HFFc6 (cell line): ENCODE measurements around the gene TSPAN9. TPM values are rescaled to one million over a fixed set of nuclear protein-coding genes. Genes with fewer than 3 reads are reported as not detected.

Source experiments
- DNase-seq: peaks from one replicate; pipeline ENCODE4 v3.0.0-alpha.2; 2018
- H3K27ac Mint-ChIP-seq: 2 replicates; pipeline ENCODE4 v1.8.0; 2020; ENCODE audit warnings: mild to moderate bottlenecking, mixed read lengths
- H3K27me3 Mint-ChIP-seq: 2 replicates; pipeline ENCODE4 v1.8.0; 2021; ENCODE audit warnings: mild to moderate bottlenecking, moderate library complexity, mixed read lengths; ENCODE audit not compliant: insufficient read depth
- H3K36me3 Mint-ChIP-seq: 2 replicates; pipeline ENCODE4 v1.8.0; 2021; ENCODE audit warnings: low read depth, mixed read lengths
- H3K4me1 Mint-ChIP-seq: 2 replicates; pipeline ENCODE4 v1.8.0; 2020; ENCODE audit warnings: low read depth, mixed read lengths
- H3K4me3 Mint-ChIP-seq: 2 replicates; pipeline ENCODE4 v1.8.0; 2020; ENCODE audit warnings: mild to moderate bottlenecking, moderate library complexity, mixed read lengths
- H3K9me3 Mint-ChIP-seq: 2 replicates; pipeline ENCODE4 v1.8.0; 2020; ENCODE audit warnings: mild to moderate bottlenecking, mixed read lengths
- CTCF ChIP-seq: fragments of 200-600 bp; sonication (generic); IDR thresholded peaks from 2 replicates; pipeline ENCODE4 v1.5.0; 2021; ENCODE audit warnings: antibody characterized with exemption, mild to moderate bottlenecking
- total RNA-seq, 6 experiments: library from RNA; stranded (reverse); fragmentation: NEBNext Ultra II Directional; extraction: Animal tissue kit (Norgen Biotek cat#: 25700); gene quantifications; 2 replicates in 1 of 6; 3 replicates in 5 of 6; pipeline ENCODE4 v1.2.3, GENCODE V29; 2021

TSPAN9 gene
- total RNA-seq, 6 experiments from 2014 or later = 18.1 to 35.8 (median 22.7) TPM

DNA sequence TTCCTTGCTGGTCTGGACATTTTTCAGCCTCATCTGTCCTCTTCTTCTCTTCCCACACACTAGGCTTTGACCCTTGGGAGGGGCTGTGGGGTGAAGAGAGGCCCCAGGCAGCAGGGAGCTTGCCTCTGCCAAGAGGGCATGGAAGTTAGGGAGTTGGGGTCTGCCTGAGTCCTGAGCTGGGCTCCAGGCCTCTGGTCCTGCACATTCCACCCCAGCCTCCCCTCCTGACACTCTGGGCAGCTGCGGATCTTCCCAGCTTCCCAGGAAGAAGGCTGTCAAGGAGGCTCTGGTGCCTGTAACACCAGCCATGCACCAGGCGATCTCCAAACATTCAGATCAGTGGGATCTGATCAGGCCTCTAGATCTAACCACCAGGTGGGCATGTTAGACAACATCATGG lies 244.7 kb downstream of the TSPAN9 start:
- Mint-ChIP-seq H3K9me3 (no peaks in the 10 kb centered on the region), H3K27me3 (peaks cover 63% of the 10 kb centered on the region), H3K4me1 (no peaks in the 10 kb centered on the region), H3K27ac (no peak overlapping the region), H3K4me3 (no peak overlapping the region), H3K36me3 (no peaks in the 10 kb centered on the region)
- no peak for TF ChIP-seq CTCF
- no peak for DNase-seq

DNA sequence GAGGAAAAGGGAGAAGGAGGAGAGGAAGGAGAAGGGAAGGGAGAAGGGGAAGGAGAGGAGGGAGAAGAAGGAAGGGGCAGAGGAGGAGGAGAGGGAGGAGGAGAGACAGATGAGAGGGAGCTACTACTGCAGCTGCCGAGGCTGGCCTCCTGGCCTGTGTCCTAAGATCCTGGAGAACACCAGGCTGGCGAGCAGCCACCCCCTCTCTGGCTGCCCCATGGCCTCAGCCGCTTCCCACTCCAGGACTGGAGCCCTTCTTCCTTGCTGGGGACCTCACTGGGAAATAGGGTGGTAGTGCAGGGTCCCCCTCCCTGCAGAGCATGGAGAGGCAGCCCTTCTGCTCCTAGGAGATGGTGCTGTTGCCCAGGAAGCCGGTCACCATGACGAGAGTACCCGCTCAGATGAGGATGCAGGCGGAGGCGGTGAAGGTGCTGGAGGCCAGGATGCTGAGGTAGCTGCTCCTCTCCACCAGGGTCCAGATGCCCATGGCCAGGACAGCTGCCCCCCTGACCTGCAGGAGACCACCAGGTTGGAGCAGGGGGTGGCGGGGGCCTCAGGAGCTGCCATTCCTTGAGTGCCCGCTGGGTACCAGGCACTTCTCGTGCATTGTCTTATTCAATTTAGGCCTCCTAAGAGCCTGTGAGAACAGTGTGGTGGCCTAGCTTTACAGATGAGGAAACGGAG lies 246.0 kb downstream of the TSPAN9 start:
- TF ChIP-seq CTCF = no peak
- H3K27ac Mint-ChIP-seq = no peak overlapping the region
- no peaks in the 10 kb centered on the region for H3K4me1 Mint-ChIP-seq
- H3K27me3 Mint-ChIP-seq = peaks cover 57% of the 10 kb centered on the region
- no peaks in the 10 kb centered on the region for H3K36me3 Mint-ChIP-seq
- H3K9me3 Mint-ChIP-seq = no peaks in the 10 kb centered on the region
- DNase-seq = no peak
- H3K4me3 Mint-ChIP-seq = no peak overlapping the region

DNA sequence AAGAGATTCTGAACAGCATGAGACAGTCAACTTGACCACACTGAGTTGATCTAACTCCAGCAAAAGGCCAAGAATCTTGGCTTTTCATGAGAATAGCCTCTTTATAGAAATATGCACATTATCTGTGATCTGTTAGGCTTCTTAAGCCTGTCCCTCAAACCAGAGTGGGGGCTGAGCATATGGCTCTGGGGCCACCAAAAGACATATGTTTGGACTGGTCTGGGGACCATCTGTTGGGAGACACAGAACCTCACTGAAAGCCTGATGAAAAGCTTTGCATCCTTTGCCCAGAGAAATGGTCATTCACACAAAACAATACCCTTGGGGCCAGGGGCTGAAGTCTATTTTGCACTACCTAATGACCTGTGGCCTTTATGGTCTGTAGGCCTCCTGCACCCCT lies 248.6 kb downstream of the TSPAN9 start:
- Mint-ChIP-seq H3K4me3 (no peak overlapping the region), H3K9me3 (peaks cover 4% of the 10 kb centered on the region; the same call in 1 of the 2 replicates), H3K27me3 (peaks cover 42% of the 10 kb centered on the region), H3K4me1 (no peaks in the 10 kb centered on the region), H3K36me3 (no peaks in the 10 kb centered on the region), H3K27ac (no peak overlapping the region)
- no peak for DNase-seq
- TF ChIP-seq CTCF = no peak

GRCh38 chr12:3326156-3326849 lies 249.1 kb downstream of the TSPAN9 start:
- peaks cover 40% of the 10 kb centered on the region for H3K27me3 Mint-ChIP-seq

More at GRCh38 chr12:3326156-3326849, 249.1 kb downstream of the TSPAN9 start:
- DNase-seq = no peak
- Mint-ChIP-seq H3K4me3 (no peak overlapping the region), H3K4me1 (no peaks in the 10 kb centered on the region), H3K36me3 (no peaks in the 10 kb centered on the region), H3K9me3 (peaks cover 4% of the 10 kb centered on the region; the same call in 1 of the 2 replicates), H3K27ac (no peak overlapping the region)
- 0 out of 2 replicates have a peak, but pooled peaks have one; percentile 16 for TF ChIP-seq CTCF
